NCI-H524 (cell line): ENCODE measurements around the gene KHDRBS1.
"Not testable (repeated sequence)": the region's sequence is repeated elsewhere in the genome, so short reads cannot be mapped to it uniquely, and the experiment has no call there.

ENCODE experiments used
- DNase-seq, 2 experiments: peaks; one replicate each; lab custom pipeline; 2025; lab: John Stamatoyannopoulos, UW

Gene KHDRBS1, protein sequence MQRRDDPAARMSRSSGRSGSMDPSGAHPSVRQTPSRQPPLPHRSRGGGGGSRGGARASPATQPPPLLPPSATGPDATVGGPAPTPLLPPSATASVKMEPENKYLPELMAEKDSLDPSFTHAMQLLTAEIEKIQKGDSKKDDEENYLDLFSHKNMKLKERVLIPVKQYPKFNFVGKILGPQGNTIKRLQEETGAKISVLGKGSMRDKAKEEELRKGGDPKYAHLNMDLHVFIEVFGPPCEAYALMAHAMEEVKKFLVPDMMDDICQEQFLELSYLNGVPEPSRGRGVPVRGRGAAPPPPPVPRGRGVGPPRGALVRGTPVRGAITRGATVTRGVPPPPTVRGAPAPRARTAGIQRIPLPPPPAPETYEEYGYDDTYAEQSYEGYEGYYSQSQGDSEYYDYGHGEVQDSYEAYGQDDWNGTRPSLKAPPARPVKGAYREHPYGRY

DNA sequence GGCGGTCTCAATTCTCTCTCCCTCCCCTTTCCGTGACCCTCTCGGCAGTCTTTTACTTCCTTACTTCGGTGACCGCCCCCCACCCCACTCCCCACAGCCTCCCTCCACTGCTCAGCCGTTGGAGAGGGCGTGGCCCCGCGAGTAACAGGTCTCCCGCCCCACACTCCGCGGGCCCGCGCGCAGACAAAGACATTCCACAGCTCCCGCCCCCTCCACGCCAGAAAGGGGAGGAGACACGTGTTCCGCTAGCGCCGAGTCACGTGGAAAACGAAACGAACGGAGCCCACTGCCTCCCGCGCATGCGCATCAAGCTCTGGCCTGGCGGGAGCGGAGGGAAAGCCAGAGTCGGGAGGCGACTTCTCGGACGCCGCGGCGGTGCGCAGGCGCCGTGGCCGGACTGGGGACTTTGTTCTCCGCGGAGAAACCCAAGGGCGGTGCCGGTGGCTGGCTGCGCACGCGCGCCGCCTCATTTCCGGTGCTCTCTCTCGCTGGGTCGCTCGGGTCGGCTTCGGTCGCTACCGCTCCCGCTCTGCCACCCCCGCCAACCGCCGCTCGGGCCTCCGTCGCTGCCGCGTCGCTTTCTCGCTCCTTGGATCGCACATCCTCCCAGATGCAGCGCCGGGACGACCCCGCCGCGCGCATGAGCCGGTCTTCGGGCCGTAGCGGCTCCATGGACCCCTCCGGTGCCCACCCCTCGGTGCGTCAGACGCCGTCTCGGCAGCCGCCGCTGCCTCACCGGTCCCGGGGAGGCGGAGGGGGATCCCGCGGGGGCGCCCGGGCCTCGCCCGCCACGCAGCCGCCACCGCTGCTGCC is at the start of gene KHDRBS1:
Gene KHDRBS1 (plus strand): TSS at position 483 of the 813 bp plus-strand sequence. CDS start 128 bp downstream, at position 611.
- DNase-seq, result peak; percentile 97 to 99

DNA sequence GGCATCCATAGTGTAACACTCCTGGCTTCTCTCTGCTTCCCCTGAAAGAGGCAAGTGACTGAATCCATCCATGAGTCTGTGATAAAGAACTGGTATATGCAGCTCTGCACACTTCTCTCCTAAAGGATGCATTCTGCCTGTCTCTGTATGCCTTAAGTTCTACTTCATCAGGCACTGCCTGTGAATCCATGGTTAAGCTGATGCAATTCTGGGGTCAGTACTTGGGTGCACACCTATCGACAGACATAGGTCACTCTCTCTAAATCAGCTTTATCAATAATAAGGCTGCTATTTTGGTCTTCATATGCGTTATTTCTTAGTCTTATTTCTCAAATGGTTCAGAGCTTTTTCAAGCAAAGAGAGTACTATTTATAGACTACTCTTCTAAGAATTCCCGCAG is 42.8 kb upstream of the KHDRBS1 start:
- DNase-seq, result no peak

DNA sequence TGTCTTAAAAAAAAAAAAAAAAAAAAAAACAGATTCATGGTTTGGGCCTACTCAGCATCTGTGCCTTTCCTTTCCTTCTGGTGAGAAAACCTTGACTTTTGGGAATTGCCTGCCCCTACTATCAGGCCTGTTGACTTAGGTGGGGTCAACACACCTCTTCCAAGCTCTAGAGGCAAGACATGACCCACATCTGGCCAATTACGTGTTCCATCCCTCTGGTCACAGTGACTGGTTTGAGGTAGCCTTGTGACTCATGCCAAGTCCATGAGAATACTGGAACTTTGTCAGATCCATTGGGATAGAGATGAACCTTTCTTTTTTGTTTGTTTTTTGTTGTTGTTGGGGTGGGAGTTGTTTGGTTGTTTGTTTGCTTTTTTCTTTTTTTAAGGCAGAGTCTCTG is 37.3 kb upstream of the KHDRBS1 start:
- no peak for DNase-seq

DNA sequence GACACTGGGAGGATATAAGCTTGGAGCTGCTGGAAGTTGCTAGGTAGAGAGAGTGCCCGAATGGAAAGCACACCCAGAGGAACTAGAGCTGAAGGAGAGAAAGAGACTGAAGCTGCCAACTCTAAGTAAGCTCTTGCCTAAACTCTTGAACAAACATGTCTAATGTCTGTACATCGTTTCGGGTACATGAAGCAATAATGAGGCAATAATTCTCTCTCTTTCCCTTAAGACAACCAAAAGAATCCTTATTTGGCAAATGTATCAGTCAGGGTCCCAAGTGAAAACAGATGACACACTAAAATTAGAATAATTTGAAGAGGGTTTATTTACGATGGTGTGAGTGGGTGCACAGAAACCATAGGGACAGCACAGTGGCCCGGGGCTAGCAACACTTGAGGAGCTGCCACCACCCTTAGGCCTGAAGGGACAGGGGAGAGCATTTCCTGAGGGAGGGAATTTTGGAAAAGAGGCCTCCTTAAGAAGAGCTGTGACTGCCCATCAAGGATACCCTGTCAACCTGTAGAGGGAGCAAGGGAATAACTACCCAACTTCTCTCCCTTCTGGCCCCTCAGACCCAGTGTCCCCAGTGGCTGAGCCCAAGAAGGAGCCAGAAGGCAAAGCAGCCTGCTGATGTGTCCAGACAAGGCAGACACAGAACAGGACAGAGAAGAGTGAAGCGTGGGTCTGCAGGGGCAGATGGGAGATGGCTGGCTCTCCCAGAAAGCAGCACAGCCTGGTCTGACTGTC is 36.1 kb upstream of the KHDRBS1 start:
- DNase-seq, result peak; percentile 32 to 75

DNA sequence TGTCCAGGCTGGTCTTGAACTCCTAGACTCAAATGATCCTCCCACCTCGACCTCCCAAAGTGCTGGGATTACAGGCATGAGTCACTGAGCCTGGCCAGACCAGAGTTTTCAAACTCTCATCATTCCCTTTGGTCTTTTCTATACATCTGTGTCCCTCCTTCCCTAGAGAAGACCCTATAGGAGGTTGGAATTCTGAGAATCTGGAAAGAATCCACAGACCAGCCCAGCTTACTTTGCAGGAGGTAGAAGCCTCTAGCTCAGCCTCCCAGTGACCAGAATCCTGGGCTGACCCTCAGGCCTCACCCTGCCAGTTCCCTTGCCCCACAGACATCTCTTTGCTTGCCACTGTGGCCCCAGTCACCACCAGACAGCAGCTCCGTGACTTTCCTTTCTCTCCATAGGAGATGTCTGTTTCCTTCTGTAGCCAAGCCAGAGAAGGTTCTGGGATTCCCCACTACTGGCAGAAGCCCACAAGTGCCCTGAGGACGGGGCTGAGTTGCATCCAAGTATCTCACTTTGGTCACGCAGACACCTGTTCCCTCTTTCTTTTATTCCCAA is 34.7 kb upstream of the KHDRBS1 start:
- DNase-seq, result no peak

DNA sequence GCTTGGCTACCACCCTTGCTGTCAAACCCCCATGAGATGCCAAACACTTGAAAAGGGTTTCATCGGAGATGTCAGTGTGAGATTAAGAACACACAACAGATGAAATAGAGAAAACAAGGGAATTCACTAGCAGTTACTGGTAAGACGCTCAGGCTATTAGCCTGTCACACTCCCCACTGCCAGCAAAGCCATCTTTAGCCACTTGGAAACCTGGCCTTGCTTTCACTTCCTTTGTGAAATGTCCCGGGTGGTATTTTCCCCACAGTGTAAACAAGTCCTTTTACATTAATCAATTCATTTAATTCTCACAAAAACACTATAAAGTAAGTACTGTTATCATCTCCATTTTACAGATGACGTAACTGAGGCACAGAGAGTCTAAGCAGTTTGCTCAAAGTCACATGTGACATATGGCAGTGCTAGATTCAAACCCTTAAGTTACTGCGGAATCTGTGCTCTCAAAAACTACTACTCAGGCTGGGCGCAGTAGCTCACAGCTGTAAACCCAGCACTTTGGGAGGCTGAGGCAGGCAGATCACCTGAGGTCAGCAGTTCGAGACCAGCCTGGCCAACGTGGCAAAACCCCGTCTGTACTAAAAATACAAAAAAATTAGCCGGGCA is 32.7 kb upstream of the KHDRBS1 start:
- no peak for DNase-seq

DNA sequence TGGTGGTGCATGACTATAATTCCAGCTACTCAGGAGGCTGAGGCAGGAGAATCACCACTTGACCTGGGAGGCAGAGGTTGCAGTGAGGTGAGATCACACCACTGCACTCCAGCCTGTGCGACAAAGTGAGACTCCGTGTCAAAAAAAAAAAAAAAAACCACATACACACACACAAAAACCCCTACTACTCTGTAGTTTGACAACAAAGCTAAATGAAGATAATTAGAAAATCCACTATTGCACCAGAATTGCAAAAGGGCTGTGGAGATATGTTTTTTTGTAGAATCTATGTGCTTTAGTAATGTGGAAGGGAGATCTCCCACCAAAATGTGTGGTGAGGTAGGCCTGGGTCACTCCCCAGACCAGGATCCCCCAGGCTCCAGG is 32.2 kb upstream of the KHDRBS1 start:
- no peak for DNase-seq

DNA sequence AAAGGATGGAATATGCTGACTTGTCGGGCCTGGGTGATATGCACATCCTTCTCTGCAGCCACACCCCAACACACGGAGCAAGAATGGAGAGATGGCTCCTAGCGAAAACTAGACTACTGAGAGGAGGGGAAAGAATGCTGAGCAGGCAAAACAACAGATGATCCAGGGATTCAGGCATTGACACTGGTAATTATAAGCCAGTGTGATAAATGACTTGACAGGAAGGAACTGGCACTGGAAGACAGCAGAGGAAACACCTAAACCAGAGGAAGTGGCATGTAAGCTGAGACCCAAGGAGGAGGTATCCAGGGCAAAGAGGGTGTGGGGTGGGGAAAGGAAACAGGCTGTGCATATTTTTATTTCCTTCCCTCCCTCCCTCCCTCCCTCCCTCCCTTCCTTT is 31.7 kb upstream of the KHDRBS1 start:
- peak in 1 of 2 experiments; percentile 27 for DNase-seq

DNA sequence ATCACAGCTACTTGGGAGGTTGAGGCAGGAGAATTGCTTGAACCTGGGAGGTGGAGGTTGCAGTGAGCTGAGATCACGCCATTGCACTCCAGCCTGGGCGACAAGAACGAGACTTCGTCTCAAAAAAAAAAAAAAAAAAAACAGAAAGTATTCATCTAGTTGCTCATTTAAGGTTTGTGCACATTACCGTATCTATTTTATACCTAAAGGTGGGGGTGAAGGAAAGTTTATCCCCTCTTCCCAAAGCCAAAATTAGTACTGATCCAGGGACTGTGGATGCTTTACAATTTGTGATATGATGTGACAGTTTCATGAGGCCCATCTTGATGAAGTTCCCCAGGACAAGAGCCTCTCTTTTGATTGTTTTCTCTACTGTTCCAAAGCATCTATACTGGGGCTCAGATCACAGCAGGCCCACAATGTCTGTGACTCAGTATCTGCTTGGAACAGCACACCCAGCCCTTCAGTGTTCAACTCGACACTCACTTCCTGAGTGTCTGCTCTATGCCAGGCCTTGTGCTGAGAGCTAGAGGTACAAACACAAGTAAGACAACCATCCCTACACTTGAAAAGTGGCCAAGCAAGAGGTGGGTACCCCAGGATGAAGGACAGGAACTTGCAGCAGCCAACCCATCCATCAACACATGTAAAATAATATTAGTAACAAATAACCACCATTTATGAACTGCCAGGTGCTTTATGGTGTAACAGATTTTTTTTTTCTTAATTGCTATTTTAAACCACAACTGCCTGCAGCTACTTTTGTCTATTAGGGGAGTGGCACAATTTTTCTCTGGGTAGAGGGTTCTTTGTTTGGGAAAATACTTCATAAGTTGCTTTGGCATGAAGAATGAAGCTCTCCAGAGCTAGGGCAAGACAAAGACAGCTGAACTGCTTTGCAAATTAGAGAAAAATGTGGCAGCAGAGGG is 29.0 kb upstream of the KHDRBS1 start:
- no peak for DNase-seq

DNA sequence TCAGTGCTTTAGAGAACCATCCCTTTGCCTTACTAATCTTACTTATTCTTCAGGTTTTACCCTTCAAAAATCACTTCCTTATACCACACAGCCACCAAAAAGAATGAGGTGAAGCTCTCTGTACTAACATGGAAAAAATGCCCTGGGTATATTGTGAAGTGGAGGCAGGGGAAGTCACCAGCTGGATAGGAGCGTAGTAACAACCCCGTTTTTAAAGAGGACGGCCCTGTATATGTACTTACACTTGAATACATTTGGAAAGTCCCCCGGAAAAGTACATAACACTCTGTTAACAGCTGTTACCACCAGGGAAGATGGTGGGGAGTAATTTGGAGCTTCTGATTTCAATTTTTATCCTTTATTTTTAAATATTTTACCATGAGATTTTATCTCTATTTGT is 28.2 kb upstream of the KHDRBS1 start:
- peak in 1 of 2 experiments; percentile 33 for DNase-seq

DNA sequence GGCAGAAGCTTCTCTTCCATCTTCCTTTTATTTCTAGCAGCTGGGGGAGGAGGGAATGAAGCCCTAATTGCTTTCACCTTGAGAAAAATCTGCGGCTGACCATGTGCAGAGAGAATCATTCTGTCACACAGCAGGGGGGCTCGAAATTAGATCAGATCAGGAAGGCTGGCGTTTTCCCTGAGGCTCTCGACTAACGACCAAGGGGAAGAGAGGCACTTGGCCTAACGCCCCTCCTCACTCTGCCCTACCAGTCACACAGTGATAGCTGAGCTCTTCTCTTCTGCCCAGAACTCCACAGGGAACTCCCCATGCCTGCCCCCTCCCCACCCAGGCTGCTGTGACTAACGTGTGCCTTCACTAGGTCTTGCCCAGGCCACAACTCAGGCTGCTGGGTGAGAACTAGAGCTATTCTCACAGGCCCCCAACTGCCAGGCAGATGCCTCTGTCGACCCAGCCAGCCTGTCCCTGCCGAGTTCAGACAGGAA is 26.5 kb upstream of the KHDRBS1 start:
- DNase-seq, result peak; percentile 64 to 71

DNA sequence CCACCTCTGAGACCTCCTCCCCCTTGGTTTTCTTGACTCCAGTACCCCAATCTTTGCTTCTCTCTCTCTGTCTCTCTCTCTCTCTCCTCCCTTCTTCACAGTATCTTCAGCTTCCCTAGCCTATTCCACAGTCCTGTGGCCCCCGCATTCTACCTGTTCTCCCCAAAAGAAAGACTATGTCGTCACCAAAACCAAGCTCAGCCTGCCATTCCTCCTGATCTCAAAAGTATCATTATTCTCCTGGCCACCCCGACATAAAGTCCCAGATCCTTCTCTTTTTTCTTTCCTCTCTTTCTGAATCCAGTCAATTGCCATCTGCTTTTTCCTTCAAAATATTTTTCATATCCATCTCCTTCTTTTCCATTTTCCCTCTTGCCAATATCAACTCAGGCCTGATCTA is 23.7 kb upstream of the KHDRBS1 start:
- no peak for DNase-seq

DNA sequence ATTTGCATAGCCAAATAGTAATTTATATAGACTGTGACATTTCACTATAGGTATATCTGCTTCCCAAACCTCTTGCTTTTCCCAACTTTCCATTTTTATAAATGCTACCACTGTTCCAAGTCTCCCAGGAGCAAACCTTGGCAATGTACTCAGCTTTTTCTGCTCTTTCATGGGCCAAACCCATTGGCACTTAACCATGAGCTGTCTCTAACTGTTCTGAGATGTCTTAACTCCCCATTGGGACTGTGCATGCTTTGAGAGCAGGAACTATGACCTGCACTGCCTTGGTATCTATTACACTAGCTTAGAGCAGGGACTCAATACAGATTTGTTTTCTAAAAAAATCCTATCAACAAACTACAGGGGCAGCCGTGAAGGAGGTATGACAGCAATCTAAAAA is 22.5 kb upstream of the KHDRBS1 start:
- DNase-seq, result no peak

DNA sequence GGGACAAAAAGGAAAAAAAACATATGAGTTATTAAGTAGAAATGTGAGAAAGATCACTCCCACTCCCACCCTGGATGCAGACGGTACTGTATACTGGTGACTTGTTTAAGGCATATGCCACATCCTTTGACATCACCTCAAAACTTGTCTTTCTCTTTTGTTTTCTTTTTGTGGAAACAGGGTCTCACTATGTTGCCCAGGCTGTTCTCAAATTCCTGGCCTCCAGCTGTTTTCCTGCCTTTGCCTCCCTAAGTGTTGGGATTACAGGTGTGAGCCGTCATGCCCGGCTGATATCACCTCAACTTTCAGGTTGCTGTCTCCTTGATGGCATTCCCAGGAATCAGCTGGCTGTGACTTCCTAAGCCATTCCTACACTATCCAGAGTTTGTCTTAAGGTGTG is 18.4 kb upstream of the KHDRBS1 start:
- no peak for DNase-seq

DNA sequence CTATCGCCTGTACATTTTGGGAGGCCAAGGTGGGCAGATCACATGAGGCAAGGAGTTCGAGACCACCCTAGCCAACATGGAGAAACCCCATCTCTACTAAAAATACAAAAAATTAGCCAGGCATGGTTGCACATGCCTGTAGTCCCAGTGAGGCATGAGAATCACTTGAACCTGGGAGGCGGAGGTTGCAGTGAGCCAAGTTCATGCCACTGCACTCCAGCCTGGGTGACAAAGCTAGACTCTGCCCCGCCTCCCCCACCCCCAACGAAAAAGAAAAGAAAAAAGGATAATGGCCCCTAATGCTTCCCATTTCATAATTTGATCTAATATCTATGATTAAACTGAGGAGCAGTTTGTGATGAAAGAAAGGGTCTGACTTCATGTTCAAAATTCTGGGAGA is 17.5 kb upstream of the KHDRBS1 start:
- not testable (repeated sequence) for DNase-seq

DNA sequence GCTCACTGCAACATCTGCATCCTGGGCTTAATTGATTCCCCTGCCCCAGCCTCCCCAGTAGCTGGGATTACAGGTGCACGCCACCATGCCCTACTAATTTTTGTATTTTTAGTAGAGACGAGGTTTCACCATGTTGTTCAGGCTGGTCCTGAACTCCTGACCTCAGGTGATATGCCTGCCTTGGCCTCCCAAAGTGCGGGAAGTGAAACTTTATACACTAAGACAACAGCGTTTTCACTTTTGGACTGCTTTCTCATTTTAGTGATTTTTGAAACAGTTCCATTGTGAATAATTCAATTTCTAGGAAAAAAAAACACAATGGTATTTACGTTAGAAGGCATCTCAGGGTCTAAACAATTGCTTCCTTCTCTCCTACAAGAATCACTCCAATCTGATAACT is 11.8 kb upstream of the KHDRBS1 start:
- no peak for DNase-seq

DNA sequence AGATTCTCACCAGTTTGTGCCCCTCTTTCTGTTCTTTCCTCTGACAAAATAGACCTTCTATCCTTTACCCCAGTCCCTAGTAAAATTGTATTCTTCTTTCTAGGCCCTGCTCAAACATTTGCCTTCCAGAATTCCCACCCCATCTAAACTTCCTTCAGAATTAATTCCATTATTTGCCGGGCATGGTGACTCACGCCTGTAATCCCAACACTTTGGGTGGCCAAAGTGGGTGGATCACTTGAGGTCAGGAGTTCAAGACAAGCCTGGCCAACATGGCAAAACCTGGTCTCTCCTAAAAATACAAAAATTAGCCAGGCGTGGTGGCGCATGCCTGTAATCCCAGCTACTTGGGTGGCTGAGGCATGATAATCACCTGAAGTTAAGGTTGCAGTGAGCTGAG is 11.4 kb upstream of the KHDRBS1 start:
- not testable (repeated sequence) for DNase-seq

DNA sequence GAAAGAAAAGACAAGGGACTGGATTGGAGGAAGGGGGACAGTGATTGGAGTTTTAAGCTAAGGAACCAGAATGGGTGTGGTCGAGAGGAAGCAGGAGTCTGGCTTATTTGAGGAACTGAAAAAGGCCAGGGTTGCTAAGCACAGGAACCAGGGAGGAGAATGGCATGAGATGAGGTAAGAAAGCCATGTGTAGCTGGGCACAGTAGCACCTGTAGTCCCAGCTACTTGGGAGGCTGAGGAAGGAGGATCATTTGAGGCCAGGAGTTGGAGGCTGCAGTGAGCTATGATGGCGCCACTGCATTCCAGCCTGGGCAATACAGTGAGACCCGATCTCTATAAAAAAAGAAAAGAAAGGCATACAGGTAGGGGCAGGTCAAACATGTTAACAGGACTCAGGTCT is 8.1 kb upstream of the KHDRBS1 start:
- DNase-seq, result no peak

DNA sequence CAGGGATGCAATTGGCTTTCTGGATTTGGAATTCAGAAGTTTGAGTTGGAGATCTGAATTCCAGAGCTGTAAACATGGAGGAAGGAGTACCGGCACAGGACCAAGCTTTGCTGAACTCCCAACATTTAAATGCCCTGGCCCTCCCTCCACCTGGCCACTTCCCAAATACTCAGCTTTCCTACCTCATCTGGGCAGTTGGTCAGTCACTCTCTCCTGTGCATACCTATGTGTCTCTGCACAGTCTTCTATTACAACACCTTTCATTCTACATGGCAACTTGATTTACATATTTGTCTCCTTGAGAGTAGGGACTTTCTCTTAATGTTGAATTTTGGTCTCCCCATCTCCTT is 6.1 kb upstream of the KHDRBS1 start:
- no peak for DNase-seq

DNA sequence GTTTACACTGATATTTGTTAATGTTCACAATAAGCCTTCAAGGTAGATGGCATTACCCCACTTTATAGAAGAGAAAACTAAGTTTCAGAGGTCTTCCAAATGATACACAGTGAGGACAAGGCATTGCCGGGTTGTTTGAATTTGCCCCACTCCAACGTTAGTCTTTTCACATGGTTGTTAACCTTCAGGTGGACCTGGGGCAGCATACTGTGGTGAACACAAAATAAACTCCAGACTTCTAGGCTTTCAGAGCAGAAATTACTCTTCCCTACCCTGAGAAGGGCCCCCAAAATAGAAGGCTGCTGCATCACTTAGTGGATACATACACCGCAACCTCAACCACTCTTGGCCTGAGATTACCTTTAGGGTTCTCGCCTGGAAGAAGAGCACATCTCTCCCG is 3.4 kb upstream of the KHDRBS1 start:
- DNase-seq, result no peak
